GM12878 (cell line): ENCODE data around the gene SLC16A10. TPM values are rescaled to one million over a fixed set of nuclear protein-coding genes. Genes with fewer than 3 reads are reported as not detected.

ENCODE experiments used
- ATAC-seq: fragments of 200-7000 bp; cut with Tn5 transposase; 3 replicates; pipeline ENCODE4 v1.9.1; 2020; ENCODE audit warnings: mild to moderate bottlenecking, moderate library complexity
- BruUV-seq: library from RNA; stranded (reverse); fragments of 400-500 nt; replicated peaks from 2 replicates; lab custom pipeline; 2021; lab: Mats Ljungman, UMichigan
- CTCF ChIA-PET: fragments of 300-600 bp; sonication (Branson Sonifier 250); formaldehyde crosslinking; extraction: SDS; loops from one replicate; lab custom pipeline; 2021; ENCODE audit warnings: inconsistent platforms; lab: Yijun Ruan, JAX
- POLR2A ChIA-PET: fragments of 350-600 bp; formaldehyde crosslinking; extraction: SDS; loops from one replicate; lab custom pipeline; 2021; ENCODE audit warnings: inconsistent platforms; lab: Charles Lee
- RAD21 ChIA-PET: fragments of 300-600 bp; sonication (Branson Sonifier 250); formaldehyde crosslinking; loops from one replicate; lab custom pipeline; 2023; ENCODE audit warnings: antibody characterized with exemption; ENCODE audit not compliant: unreplicated experiment; lab: Charles Lee
- SMC1A ChIA-PET: fragments of 300-600 bp; sonication (Branson Sonifier 250); formaldehyde crosslinking; loops from one replicate; lab custom pipeline; 2023; ENCODE audit not compliant: unreplicated experiment, uncharacterized antibody; lab: Charles Lee
- DNase-seq: peaks from one replicate; pipeline ENCODE4 v3.0.0-alpha.2; 2011; ENCODE audit warnings: low read depth, low spot score
- FAIRE-seq: peaks from 3 replicates; lab custom pipeline; 2011; peaks lifted over from hg19 to GRCh38; lab: Jason Lieb, UNC
- H2AFZ ChIP-seq: 2 replicates; pipeline ENCODE4 v1.6.0; 2011; ENCODE audit warnings: low read depth, low read length, control low read depth; ENCODE audit not compliant: control insufficient read depth
- H3K27ac ChIP-seq: 2 replicates; pipeline ENCODE4 v1.5.1; 2011; ENCODE audit warnings: control low read depth; ENCODE audit not compliant: control insufficient read depth, insufficient read depth
- H3K27me3 ChIP-seq, 2 experiments: replicated peaks in 1 of 2; 2 replicates each; pipeline versions ENCODE4 v1.6.0 to v1.6.1; 2011; ENCODE audit warnings: low read length in 1 of 2; ENCODE audit not compliant: control insufficient read depth in 2 of 2, insufficient read depth in 2 of 2
- H3K36me3 ChIP-seq, 2 experiments: 2 replicates each; pipeline ENCODE4 v1.5.1; 2011; ENCODE audit warnings: low read length in 1 of 2; ENCODE audit not compliant: control insufficient read depth in 2 of 2, insufficient read depth in 2 of 2
- H3K4me1 ChIP-seq: 2 replicates; pipeline ENCODE4 v1.6.1; 2011; ENCODE audit warnings: mild to moderate bottlenecking, low read length, moderate library complexity, mixed read lengths; ENCODE audit not compliant: control insufficient read depth, insufficient read depth
- H3K4me2 ChIP-seq: 2 replicates; pipeline ENCODE4 v1.6.0; 2011; ENCODE audit warnings: control low read depth; ENCODE audit not compliant: control insufficient read depth, insufficient read depth
- H3K4me3 ChIP-seq: fragments of 200-600 bp; sonication (generic); 2 replicates; pipeline ENCODE4 v1.5.1; 2016
- H3K79me2 ChIP-seq: 2 replicates; pipeline ENCODE4 v1.6.0; 2011; ENCODE audit warnings: low read length; ENCODE audit not compliant: control insufficient read depth, insufficient read depth
- H3K9ac ChIP-seq: 2 replicates; pipeline ENCODE4 v1.8.0; 2011; ENCODE audit warnings: low read length, control low read depth, mixed read lengths; ENCODE audit not compliant: control insufficient read depth, insufficient read depth
- H3K9me3 ChIP-seq: replicated peaks from 3 replicates; pipeline ENCODE4 v1.5.1; 2011; ENCODE audit warnings: mild to moderate bottlenecking, low read length; ENCODE audit not compliant: control insufficient read depth, insufficient read depth
- H4K20me1 ChIP-seq: 2 replicates; pipeline ENCODE4 v1.6.0; 2011; ENCODE audit not compliant: control insufficient read depth, insufficient read depth
- BMI1 ChIP-seq: fragments of 450-650 bp; IDR thresholded peaks from 2 replicates; pipeline ENCODE4 v1.6.1; 2016; ENCODE audit warnings: mild to moderate bottlenecking, moderate library complexity, borderline replicate concordance
- FOXK2 ChIP-seq: fragments of 450-650 bp; IDR thresholded peaks from 2 replicates; pipeline ENCODE4 v1.6.1; 2017; ENCODE audit warnings: mild to moderate bottlenecking, moderate library complexity
- HDAC2 ChIP-seq: fragments of 200-600 bp; sonication (generic); IDR thresholded peaks from 2 replicates; pipeline ENCODE4 v1.6.1; 2017
- HDGF ChIP-seq: fragments of 450-650 bp; IDR thresholded peaks from 2 replicates; pipeline ENCODE4 v1.6.1; 2016; ENCODE audit warnings: antibody characterized with exemption
- KLF5 ChIP-seq: fragments of 450-650 bp; IDR thresholded peaks from 2 replicates; pipeline ENCODE4 v1.6.1; 2014; ENCODE audit warnings: mild to moderate bottlenecking; ENCODE audit not compliant: partially characterized antibody
- POLR2A ChIP-seq: IDR thresholded peaks from 2 replicates; pipeline ENCODE4 v1.6.1; 2011; ENCODE audit warnings: low read depth, mild to moderate bottlenecking, low read length
- SUZ12 ChIP-seq: fragments of 200-600 bp; sonication (generic); IDR thresholded peaks from one replicate; pipeline ENCODE4 v1.6.1; 2018; ENCODE audit warnings: antibody characterized with exemption, mild to moderate bottlenecking; ENCODE audit not compliant: unreplicated experiment
- TCF7 ChIP-seq: IDR thresholded peaks from 2 replicates; pipeline ENCODE4 v1.6.1; 2014; ENCODE audit warnings: antibody characterized with exemption, borderline replicate concordance
- WGBS: methylation state at CpG from one replicate; pipeline ENCODE4 v1.1.6; 2016; ENCODE audit warnings: low lambda C conversion rate; ENCODE audit not compliant: insufficient replicate concordance, insufficient coverage; ENCODE audit errors: missing lambda C conversion rate; 5-methylcytosine and 5-hydroxymethylcytosine counted together
- in situ Hi-C: fragments of 300-500 bp; cut with MboI; formaldehyde crosslinking; loops from 9 replicates; pipeline ENCODE4 v1.14.3; 2018; ENCODE audit warnings: mixed read lengths
- intact Hi-C: fragments of 100-400 bp; cut with micrococcal nuclease; formaldehyde crosslinking; loops from one replicate; pipeline ENCODE4 v1.14.2; 2022; ENCODE audit not compliant: unreplicated experiment
- polyA plus RNA-seq, 11 experiments: library from polyadenylated mRNA; depleted of rRNA in 4 of 11; unstranded in 6 of 11; stranded (reverse) in 5 of 11; fragments of >200 nt; fragmentation: Nextera tagmentation in 4 of 11; fragmentation: Illumina TruSeq in 1 of 11; extraction: Ambion mirVana in 4 of 11; extraction: Trizol in 1 of 11; gene quantifications; 1 replicate in 1 of 11; 2 replicates in 10 of 11; pipeline versions ENCODE4 v1.2.1 to v1.2.3, GENCODE V29; 2011 to 2016; ENCODE audit warnings: inconsistent platforms in 2 of 11, missing spikeins in 2 of 11, low read depth in 1 of 11
- total RNA-seq, 4 experiments: library from RNA; depleted of rRNA in 3 of 4; stranded (reverse); fragments of >200 nt in 3 of 4; fragmentation: Illumina TruSeq in 1 of 4; extraction: Trizol in 1 of 4; gene quantifications; 2 replicates each; pipeline versions ENCODE4 v1.2.1 to v1.2.3, GENCODE V29; 2013 to 2021
- TF ChIP-seq, protein P1 (sequence below), 3 experiments: IDR thresholded peaks in 2 of 3; conservative IDR thresholded peaks in 1 of 3; 2 replicates each; pipeline ENCODE4 v1.5.1; 2011; ENCODE audit warnings: low read depth in 3 of 3, low read length in 3 of 3, mild to moderate bottlenecking in 3 of 3, control low read depth in 2 of 3, moderate library complexity in 2 of 3, inconsistent platforms in 1 of 3, mixed read lengths in 1 of 3; ENCODE audit not compliant: control insufficient read depth in 2 of 3, insufficient read depth in 1 of 3; ENCODE audit errors: extremely low read depth in 1 of 3
- TF ChIP-seq, protein P2 (sequence below): fragments of 450-650 bp; IDR thresholded peaks from 2 replicates; pipeline ENCODE4 v1.6.1; 2018; ENCODE audit warnings: borderline replicate concordance, mild to moderate bottlenecking; ENCODE audit not compliant: partially characterized antibody
- TF ChIP-seq, protein P3 (sequence below): IDR thresholded peaks from 2 replicates; pipeline ENCODE4 v1.6.1; 2012; ENCODE audit warnings: mild to moderate bottlenecking, low read depth, low read length
- TF ChIP-seq, protein P4 (sequence below): IDR thresholded peaks from 2 replicates; pipeline ENCODE4 v1.6.1; 2011; ENCODE audit warnings: low read depth, mild to moderate bottlenecking, low read length, moderate library complexity, borderline replicate concordance; ENCODE audit errors: extremely low read depth
- TF ChIP-seq, protein P5 (sequence below): IDR thresholded peaks from 2 replicates; pipeline ENCODE4 v1.6.1; 2011; ENCODE audit warnings: mild to moderate bottlenecking, low read depth, low read length, moderate library complexity; ENCODE audit not compliant: insufficient replicate concordance

SLC16A10 gene
- total and polyA plus RNA-seq, 10 of the 15 experiments (the other 5 are each of a cell fraction or from before 2014, with no cell fraction given) = 2.3 to 19.0 (median 8.0) TPM

DNA sequence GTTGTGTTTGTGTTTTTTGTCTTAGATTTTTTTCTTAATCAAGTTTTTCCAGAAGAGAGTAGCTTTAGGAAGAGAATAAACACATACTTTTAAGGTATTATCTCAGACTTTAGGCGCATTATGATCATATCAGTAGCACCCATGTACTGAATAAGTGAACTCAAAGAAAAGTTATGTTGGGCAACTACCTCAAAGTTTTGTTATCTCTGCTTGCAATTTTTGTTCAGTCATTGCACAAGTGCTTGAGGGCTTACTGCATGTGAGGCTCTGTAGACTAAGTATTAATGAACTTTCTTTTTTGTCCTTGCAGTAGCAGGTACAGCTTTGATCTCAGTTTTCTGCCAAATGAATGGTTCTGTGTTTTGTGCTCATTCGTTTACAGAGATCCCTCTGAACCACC lies 189.0 kb downstream of the SLC16A10 start:
- H3K36me3 ChIP-seq = peaks cover 5 to 29% of the 10 kb centered on the region in 2 experiments

More for the DNA sequence above, 189.0 kb downstream of the SLC16A10 start:
- ChIA-PET POLR2A (no interaction called here), SMC1A (interaction anchor here (1.4 kb wide), 1 partner anchor 311 kb away, joined by 4 read pairs; no protein-coding TSS in a partner anchor), RAD21 (interaction anchor here (1.7 kb wide), 1 partner anchor 202 kb away, joined by 4 read pairs; no protein-coding TSS in a partner anchor), CTCF (no interaction called here)
- H3K9ac ChIP-seq = no peak overlapping the region
- in situ Hi-C loops = no loop called here
- H3K79me2 ChIP-seq = no peaks in the 10 kb centered on the region
- no peak overlapping the region for H3K27ac ChIP-seq
- WGBS = 94% methylated on average over 2 of the region's 2 CpGs
- no peak overlapping the region for H2AFZ ChIP-seq
- H3K4me2 ChIP-seq = no peak overlapping the region
- FAIRE-seq (no peak), DNase-seq (no peak), ATAC-seq (no peak)
- no peaks in the 10 kb centered on the region for H3K27me3 ChIP-seq
- peaks cover 23% of the 10 kb centered on the region for H3K9me3 ChIP-seq
- no peaks in the 10 kb centered on the region for H3K4me1 ChIP-seq
- BruUV-seq = no TSS peak
- TF ChIP-seq, protein P1, sequence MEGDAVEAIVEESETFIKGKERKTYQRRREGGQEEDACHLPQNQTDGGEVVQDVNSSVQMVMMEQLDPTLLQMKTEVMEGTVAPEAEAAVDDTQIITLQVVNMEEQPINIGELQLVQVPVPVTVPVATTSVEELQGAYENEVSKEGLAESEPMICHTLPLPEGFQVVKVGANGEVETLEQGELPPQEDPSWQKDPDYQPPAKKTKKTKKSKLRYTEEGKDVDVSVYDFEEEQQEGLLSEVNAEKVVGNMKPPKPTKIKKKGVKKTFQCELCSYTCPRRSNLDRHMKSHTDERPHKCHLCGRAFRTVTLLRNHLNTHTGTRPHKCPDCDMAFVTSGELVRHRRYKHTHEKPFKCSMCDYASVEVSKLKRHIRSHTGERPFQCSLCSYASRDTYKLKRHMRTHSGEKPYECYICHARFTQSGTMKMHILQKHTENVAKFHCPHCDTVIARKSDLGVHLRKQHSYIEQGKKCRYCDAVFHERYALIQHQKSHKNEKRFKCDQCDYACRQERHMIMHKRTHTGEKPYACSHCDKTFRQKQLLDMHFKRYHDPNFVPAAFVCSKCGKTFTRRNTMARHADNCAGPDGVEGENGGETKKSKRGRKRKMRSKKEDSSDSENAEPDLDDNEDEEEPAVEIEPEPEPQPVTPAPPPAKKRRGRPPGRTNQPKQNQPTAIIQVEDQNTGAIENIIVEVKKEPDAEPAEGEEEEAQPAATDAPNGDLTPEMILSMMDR (IDR thresholded peaks at IDR 0.05 in 2 of 3, conservative IDR thresholded peaks at IDR 0.05 in 1 of 3; ENCODE audit: control insufficient read depth in 2 of 3, extremely low read depth in 1 of 3, insufficient read depth in 1 of 3, low read depth in 3 of 3, low read length in 3 of 3) = no peak
- TF ChIP-seq, protein P2, sequence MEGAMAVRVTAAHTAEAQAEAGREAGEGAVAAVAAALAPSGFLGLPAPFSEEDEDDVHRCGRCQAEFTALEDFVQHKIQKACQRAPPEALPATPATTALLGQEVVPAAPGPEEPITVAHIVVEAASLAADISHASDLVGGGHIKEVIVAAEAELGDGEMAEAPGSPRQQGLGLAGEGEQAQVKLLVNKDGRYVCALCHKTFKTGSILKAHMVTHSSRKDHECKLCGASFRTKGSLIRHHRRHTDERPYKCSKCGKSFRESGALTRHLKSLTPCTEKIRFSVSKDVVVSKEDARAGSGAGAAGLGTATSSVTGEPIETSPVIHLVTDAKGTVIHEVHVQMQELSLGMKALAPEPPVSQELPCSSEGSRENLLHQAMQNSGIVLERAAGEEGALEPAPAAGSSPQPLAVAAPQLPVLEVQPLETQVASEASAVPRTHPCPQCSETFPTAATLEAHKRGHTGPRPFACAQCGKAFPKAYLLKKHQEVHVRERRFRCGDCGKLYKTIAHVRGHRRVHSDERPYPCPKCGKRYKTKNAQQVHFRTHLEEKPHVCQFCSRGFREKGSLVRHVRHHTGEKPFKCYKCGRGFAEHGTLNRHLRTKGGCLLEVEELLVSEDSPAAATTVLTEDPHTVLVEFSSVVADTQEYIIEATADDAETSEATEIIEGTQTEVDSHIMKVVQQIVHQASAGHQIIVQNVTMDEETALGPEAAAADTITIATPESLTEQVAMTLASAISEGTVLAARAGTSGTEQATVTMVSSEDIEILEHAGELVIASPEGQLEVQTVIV = no peak
- TF ChIP-seq FOXK2 (no peak), KLF5 (no peak), HDAC2 (no peak), POLR2A (no peak), SUZ12 (no peak), BMI1 (no peak), HDGF (no peak), TCF7 (no peak)
- TF ChIP-seq, protein P3, sequence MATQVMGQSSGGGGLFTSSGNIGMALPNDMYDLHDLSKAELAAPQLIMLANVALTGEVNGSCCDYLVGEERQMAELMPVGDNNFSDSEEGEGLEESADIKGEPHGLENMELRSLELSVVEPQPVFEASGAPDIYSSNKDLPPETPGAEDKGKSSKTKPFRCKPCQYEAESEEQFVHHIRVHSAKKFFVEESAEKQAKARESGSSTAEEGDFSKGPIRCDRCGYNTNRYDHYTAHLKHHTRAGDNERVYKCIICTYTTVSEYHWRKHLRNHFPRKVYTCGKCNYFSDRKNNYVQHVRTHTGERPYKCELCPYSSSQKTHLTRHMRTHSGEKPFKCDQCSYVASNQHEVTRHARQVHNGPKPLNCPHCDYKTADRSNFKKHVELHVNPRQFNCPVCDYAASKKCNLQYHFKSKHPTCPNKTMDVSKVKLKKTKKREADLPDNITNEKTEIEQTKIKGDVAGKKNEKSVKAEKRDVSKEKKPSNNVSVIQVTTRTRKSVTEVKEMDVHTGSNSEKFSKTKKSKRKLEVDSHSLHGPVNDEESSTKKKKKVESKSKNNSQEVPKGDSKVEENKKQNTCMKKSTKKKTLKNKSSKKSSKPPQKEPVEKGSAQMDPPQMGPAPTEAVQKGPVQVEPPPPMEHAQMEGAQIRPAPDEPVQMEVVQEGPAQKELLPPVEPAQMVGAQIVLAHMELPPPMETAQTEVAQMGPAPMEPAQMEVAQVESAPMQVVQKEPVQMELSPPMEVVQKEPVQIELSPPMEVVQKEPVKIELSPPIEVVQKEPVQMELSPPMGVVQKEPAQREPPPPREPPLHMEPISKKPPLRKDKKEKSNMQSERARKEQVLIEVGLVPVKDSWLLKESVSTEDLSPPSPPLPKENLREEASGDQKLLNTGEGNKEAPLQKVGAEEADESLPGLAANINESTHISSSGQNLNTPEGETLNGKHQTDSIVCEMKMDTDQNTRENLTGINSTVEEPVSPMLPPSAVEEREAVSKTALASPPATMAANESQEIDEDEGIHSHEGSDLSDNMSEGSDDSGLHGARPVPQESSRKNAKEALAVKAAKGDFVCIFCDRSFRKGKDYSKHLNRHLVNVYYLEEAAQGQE = no peak
- TF ChIP-seq, protein P4, sequence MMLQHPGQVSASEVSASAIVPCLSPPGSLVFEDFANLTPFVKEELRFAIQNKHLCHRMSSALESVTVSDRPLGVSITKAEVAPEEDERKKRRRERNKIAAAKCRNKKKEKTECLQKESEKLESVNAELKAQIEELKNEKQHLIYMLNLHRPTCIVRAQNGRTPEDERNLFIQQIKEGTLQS = no peak
- TF ChIP-seq, protein P5, sequence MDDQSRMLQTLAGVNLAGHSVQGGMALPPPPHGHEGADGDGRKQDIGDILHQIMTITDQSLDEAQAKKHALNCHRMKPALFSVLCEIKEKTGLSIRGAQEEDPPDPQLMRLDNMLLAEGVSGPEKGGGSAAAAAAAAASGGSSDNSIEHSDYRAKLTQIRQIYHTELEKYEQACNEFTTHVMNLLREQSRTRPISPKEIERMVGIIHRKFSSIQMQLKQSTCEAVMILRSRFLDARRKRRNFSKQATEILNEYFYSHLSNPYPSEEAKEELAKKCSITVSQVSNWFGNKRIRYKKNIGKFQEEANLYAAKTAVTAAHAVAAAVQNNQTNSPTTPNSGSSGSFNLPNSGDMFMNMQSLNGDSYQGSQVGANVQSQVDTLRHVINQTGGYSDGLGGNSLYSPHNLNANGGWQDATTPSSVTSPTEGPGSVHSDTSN = no peak
- H4K20me1 ChIP-seq = no peaks in the 10 kb centered on the region
- H3K4me3 ChIP-seq = no peak overlapping the region
- intact Hi-C loops = no loop called here
